ENCODE results near the gene YIPF3. TPM values are rescaled to one million over a fixed set of nuclear protein-coding genes. Genes with fewer than 3 reads are reported as not detected.

YIPF3 gene
- total and polyA plus RNA-seq, 10 of the 15 experiments (the other 5 are each of a cell fraction or from before 2014, with no cell fraction given): 20.5 to 88.8 (median 44.7) TPM

GRCh38 chr6:43506667-43507471 lies 9.9 kb downstream of the YIPF3 start (continued):
- TF ChIP-seq HDAC6 (IDR thresholded peaks at IDR 0.05; ENCODE audit: unreplicated experiment): no peak
- no peak for TF ChIP-seq FOXM1 (IDR thresholded peaks at IDR 0.05; ENCODE audit: low read depth, low read length)
- TF ChIP-seq ATF2 (IDR thresholded peaks at IDR 0.05; ENCODE audit: low read length): no peak
- peak in 1 of 2 experiments; percentile 30; a peak in 1 of 4 replicates for TF ChIP-seq BHLHE40 (IDR thresholded peaks at IDR 0.05; ENCODE audit: borderline replicate concordance in 1 of 2, low read depth in 2 of 2, low read length in 1 of 2)
- no peak for TF ChIP-seq GATAD2B (conservative IDR thresholded peaks at IDR 0.05; ENCODE audit: low read depth)
- no peak for TF ChIP-seq ZBTB33 (IDR thresholded peaks at IDR 0.05)
- no peak for TF ChIP-seq SMAD1 (IDR thresholded peaks at IDR 0.05; ENCODE audit: low read depth, partially characterized antibody)
- TF ChIP-seq USF1 (IDR thresholded peaks at IDR 0.05; ENCODE audit: borderline replicate concordance, extremely low read length, insufficient read depth, low read depth, low read length): no peak
- TF ChIP-seq RUNX3 (IDR thresholded peaks at IDR 0.05; ENCODE audit: low read length): 0 out of 2 replicates have a peak, but pooled peaks have one; percentile 9
- no peak for TF ChIP-seq SRF (IDR thresholded peaks at IDR 0.05; ENCODE audit: low read depth in 2 of 2, low read length in 2 of 2)
- TF ChIP-seq NFYB (IDR thresholded peaks at IDR 0.05; ENCODE audit: insufficient read depth, low read depth, low read length): no peak
- no peak for TF ChIP-seq CBFB (IDR thresholded peaks at IDR 0.05; ENCODE audit: low read depth)
- no peak for TF ChIP-seq MEF2A (IDR thresholded peaks at IDR 0.05; ENCODE audit: insufficient read depth, low read depth, low read length)
- TF ChIP-seq ZNF687 (IDR thresholded peaks at IDR 0.05): no peak
- no peak for TF ChIP-seq SPI1 (IDR thresholded peaks at IDR 0.05; ENCODE audit: borderline replicate concordance, insufficient read depth, low read depth, low read length)
- TF ChIP-seq POU2F2 (IDR thresholded peaks at IDR 0.05; ENCODE audit: borderline replicate concordance, low read depth, low read length): no peak
- TF ChIP-seq NKRF (conservative IDR thresholded peaks at IDR 0.05): no peak
- no peak for TF ChIP-seq PML (IDR thresholded peaks at IDR 0.05; ENCODE audit: low read length)

Measured in GM12878 (cell line).